Esophagus squamous epithelium (tissue), 4 donors: Measurements from ENCODE around the gene CHID1.

Source experiments
- CTCF ChIP-seq, 6 experiments: fragments of 450-650 bp in 4 of 6; fragments of 200-600 bp in 2 of 6; sonication (generic) in 2 of 6; IDR thresholded peaks; one replicate each; pipeline ENCODE4 v1.5.1; 2016 to 2019; ENCODE audit warnings: antibody characterized with exemption in 6 of 6, mild to moderate bottlenecking in 4 of 6, moderate library complexity in 4 of 6
- POLR2A ChIP-seq, 4 donors: fragments of 450-650 bp; IDR thresholded peaks; one replicate each; pipeline ENCODE4 v1.6.1; 2017; ENCODE audit warnings: antibody characterized with exemption in 4 of 4, mild to moderate bottlenecking in 4 of 4, moderate library complexity in 3 of 4

DNA sequence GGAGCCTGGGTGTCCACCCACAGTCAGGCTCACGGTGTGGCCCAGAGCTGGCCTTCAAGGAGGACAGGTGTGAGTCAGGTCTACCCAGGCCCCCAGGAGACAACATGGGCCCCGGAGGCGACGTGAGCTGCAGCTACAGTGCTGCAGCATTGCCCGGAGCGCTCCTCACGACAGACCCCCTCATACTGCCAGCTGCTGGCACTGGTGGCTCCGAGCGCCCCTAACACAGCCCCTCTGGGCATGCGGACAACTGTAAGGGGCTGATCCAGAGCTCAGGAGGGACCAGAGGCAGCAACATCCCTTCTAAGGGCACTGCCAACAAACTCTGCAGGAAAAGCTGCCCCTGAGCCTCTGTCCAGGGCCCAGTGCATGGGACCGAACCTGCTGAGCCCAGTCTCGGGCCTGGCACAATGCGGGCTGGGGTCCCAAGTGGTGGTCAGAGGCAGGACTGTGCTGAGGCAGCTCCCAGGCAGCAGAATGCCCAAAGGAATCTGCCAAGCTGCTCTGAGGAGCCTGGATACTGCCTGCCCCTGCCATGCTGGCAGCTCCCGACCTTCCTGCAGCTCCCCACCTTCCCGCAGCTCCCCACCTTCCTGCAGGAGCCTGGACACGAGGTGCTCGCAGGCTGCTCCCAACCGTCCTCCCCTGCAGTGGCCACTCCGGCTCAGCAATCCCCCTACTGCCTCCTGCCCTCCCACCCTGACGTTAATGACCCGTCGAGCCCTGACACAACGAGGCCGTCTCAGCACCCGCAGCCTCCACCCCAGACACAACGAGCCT is 15.1 kb downstream of the CHID1 start:
- no peak for TF ChIP-seq POLR2A (IDR thresholded peaks at IDR 0.05)
- no peak for TF ChIP-seq CTCF (IDR thresholded peaks at IDR 0.05)
